ENCODE results near the gene SIM2. TPM values are rescaled to one million over a fixed set of nuclear protein-coding genes. Genes with fewer than 3 reads are reported as not detected.

SIM2 gene
- total RNA-seq, 1 donor from 2014 or later: 9.2 TPM

DNA sequence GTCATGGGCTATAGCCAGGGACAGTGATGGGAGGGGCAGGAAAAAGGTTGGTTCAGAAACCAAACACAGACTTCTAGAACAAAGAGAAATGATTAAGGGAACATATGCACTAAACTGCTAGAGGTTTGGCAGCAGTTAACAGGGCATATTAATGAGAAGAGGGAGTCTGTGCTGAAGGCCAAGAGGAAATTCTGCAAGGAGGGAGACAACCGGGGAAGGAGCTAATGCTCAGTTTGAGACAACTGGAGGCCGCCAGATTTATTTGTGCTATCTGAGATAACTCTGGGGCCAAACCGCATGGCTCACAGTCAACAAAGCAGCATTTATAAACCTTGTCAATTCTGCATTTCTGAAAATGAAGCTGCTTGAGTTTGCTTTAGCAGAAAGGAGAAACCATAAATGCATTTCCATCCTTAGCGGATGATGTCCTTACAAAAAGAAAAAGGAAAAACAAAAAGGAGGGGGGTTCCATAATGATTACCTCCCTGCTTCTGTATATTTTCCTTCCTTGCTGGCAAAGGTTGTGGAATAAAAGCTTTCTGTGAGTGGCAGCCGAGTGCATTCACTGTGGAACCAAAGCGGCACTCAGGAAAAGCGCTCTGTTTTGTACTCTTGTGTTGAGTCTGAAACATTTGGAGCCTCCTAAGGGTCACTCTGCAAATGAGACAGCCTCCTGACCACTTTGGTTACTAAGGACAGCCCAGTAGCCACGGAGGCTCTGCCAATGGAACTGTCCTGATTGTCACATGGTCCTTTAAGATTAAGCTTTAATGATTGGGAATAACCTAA lies 70.3 kb downstream of the SIM2 start:
- DNase-seq (ENCODE audit: low read depth) (peak; percentile 96), FAIRE-seq (no peak)
- Mint-ChIP-seq H3K4me3 (ENCODE audit: unreplicated experiment) (no peak overlapping the region), H3K36me3 (ENCODE audit: low read depth, unreplicated experiment) (peaks cover 8% of the 10 kb centered on the region), H3K9me3 (ENCODE audit: unreplicated experiment) (no peaks in the 10 kb centered on the region), H3K4me1 (ENCODE audit: low read depth, unreplicated experiment) (peaks cover 3% of the 10 kb centered on the region), H3K27ac (ENCODE audit: unreplicated experiment) (no peak overlapping the region), H3K27me3 (ENCODE audit: low read depth, unreplicated experiment) (no peaks in the 10 kb centered on the region)
- Histone ChIP-seq H3K27ac (ENCODE audit: low read depth, low read length) (no peak overlapping the region), H3K9me3 (ENCODE audit: insufficient read depth, low read depth, low read length) (no peaks in the 10 kb centered on the region), H3K4me1 (ENCODE audit: insufficient read depth, low read length) (peaks cover 22% of the 10 kb centered on the region), H3K79me2 (ENCODE audit: insufficient read depth, low read length) (no peaks in the 10 kb centered on the region), H3K4me2 (ENCODE audit: low read length) (peak overlapping the region; percentile 55), H3K9ac (ENCODE audit: low read length) (peak overlapping the region; percentile 12), H4K20me1 (ENCODE audit: insufficient read depth, low read length) (no peaks in the 10 kb centered on the region), H3K4me3 (ENCODE audit: insufficient read depth, low read depth, low read length) (no peak overlapping the region), H3K27me3 (ENCODE audit: insufficient read depth, low read length) (no peaks in the 10 kb centered on the region), H3K36me3 (ENCODE audit: insufficient read depth, low read length) (no peaks in the 10 kb centered on the region), H2AFZ (ENCODE audit: low read depth, low read length) (no peak overlapping the region)
- TF ChIP-seq, protein P1, sequence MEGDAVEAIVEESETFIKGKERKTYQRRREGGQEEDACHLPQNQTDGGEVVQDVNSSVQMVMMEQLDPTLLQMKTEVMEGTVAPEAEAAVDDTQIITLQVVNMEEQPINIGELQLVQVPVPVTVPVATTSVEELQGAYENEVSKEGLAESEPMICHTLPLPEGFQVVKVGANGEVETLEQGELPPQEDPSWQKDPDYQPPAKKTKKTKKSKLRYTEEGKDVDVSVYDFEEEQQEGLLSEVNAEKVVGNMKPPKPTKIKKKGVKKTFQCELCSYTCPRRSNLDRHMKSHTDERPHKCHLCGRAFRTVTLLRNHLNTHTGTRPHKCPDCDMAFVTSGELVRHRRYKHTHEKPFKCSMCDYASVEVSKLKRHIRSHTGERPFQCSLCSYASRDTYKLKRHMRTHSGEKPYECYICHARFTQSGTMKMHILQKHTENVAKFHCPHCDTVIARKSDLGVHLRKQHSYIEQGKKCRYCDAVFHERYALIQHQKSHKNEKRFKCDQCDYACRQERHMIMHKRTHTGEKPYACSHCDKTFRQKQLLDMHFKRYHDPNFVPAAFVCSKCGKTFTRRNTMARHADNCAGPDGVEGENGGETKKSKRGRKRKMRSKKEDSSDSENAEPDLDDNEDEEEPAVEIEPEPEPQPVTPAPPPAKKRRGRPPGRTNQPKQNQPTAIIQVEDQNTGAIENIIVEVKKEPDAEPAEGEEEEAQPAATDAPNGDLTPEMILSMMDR (IDR thresholded peaks at IDR 0.05; ENCODE audit: insufficient read depth, low read depth, low read length): no peak
- TF ChIP-seq EZH2 (IDR thresholded peaks at IDR 0.05; ENCODE audit: insufficient read depth, low read length): no peak

DNA sequence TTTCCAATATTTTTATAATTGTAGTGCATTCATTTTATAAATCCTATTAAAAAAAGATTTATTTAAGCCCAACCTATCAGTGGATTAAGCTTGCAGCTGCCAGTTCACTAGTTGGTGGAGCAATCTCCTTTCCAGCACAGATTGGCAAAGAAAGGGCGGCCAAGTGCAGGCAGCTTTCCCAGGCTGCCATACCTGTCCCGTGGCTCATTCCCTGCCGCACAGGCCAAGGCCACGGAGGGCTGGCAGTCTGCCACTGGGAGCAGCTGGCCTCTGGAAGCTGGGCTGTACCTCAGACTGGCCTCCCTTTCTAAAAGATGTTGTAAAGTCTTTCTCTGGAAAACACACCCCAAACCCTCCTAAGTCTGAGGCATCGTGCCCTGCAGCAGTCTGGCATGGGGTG lies 74.2 kb downstream of the SIM2 start:
- Histone ChIP-seq H3K9ac (ENCODE audit: low read length) (peak overlapping the region; percentile 32), H3K4me1 (ENCODE audit: insufficient read depth, low read length) (peaks cover 28% of the 10 kb centered on the region), H4K20me1 (ENCODE audit: insufficient read depth, low read length) (no peaks in the 10 kb centered on the region), H3K9me3 (ENCODE audit: insufficient read depth, low read depth, low read length) (no peaks in the 10 kb centered on the region), H3K79me2 (ENCODE audit: insufficient read depth, low read length) (no peaks in the 10 kb centered on the region), H3K4me3 (ENCODE audit: insufficient read depth, low read depth, low read length) (no peak overlapping the region), H3K27me3 (ENCODE audit: insufficient read depth, low read length) (no peaks in the 10 kb centered on the region), H3K4me2 (ENCODE audit: low read length) (peak overlapping the region; percentile 14), H2AFZ (ENCODE audit: low read depth, low read length) (no peak overlapping the region), H3K36me3 (ENCODE audit: insufficient read depth, low read length) (no peaks in the 10 kb centered on the region), H3K27ac (ENCODE audit: low read depth, low read length) (peak overlapping the region; percentile 44)
- H3K27ac Mint-ChIP-seq (ENCODE audit: unreplicated experiment): no peak overlapping the region
- no peaks in the 10 kb centered on the region for H3K9me3 Mint-ChIP-seq (ENCODE audit: unreplicated experiment)
- FAIRE-seq (no peak), DNase-seq (ENCODE audit: low read depth) (peak; percentile 86)
- no peak for TF ChIP-seq EZH2 (IDR thresholded peaks at IDR 0.05; ENCODE audit: insufficient read depth, low read length)
- TF ChIP-seq, protein P1 (IDR thresholded peaks at IDR 0.05; ENCODE audit: insufficient read depth, low read depth, low read length): no peak
- no peak overlapping the region for H3K4me3 Mint-ChIP-seq (ENCODE audit: unreplicated experiment)
- no peaks in the 10 kb centered on the region for H3K36me3 Mint-ChIP-seq (ENCODE audit: low read depth, unreplicated experiment)
- H3K4me1 Mint-ChIP-seq (ENCODE audit: low read depth, unreplicated experiment): peaks cover 3% of the 10 kb centered on the region
- no peaks in the 10 kb centered on the region for H3K27me3 Mint-ChIP-seq (ENCODE audit: low read depth, unreplicated experiment)

DNA sequence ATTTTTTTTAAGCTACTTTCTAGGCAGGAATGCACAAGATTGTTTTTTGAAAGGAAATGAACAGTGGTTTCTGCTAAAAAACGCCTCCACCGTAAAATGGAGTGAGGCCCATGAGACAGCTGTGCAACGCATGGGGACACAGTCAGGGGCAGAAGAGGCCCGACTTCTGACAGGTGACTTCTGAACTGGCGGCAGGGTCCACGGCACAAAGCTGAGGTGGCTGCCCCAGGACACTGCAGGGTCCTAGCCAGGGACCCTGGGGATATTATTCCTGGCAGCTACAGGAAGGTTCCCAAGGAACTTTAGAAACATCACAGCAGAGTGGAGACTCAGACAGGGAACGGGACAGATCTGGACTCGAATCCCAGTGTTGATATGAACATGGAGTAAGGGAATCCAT lies 75.1 kb downstream of the SIM2 start:
- Histone ChIP-seq H3K27me3 (ENCODE audit: insufficient read depth, low read length) (no peaks in the 10 kb centered on the region), H3K27ac (ENCODE audit: low read depth, low read length) (no peak overlapping the region), H4K20me1 (ENCODE audit: insufficient read depth, low read length) (no peaks in the 10 kb centered on the region), H3K4me3 (ENCODE audit: insufficient read depth, low read depth, low read length) (no peak overlapping the region), H3K36me3 (ENCODE audit: insufficient read depth, low read length) (no peaks in the 10 kb centered on the region), H3K4me1 (ENCODE audit: insufficient read depth, low read length) (peaks cover 21% of the 10 kb centered on the region), H3K9ac (ENCODE audit: low read length) (no peak overlapping the region), H3K9me3 (ENCODE audit: insufficient read depth, low read depth, low read length) (no peaks in the 10 kb centered on the region), H3K79me2 (ENCODE audit: insufficient read depth, low read length) (no peaks in the 10 kb centered on the region), H3K4me2 (ENCODE audit: low read length) (no peak overlapping the region), H2AFZ (ENCODE audit: low read depth, low read length) (no peak overlapping the region)
- Mint-ChIP-seq H3K9me3 (ENCODE audit: unreplicated experiment) (no peaks in the 10 kb centered on the region), H3K4me3 (ENCODE audit: unreplicated experiment) (no peak overlapping the region), H3K27me3 (ENCODE audit: low read depth, unreplicated experiment) (no peaks in the 10 kb centered on the region), H3K4me1 (ENCODE audit: low read depth, unreplicated experiment) (no peaks in the 10 kb centered on the region), H3K36me3 (ENCODE audit: low read depth, unreplicated experiment) (no peaks in the 10 kb centered on the region), H3K27ac (ENCODE audit: unreplicated experiment) (no peak overlapping the region)
- DNase-seq (ENCODE audit: low read depth) (no peak), FAIRE-seq (no peak)
- no peak for TF ChIP-seq EZH2 (IDR thresholded peaks at IDR 0.05; ENCODE audit: insufficient read depth, low read length)
- TF ChIP-seq, protein P1 (IDR thresholded peaks at IDR 0.05; ENCODE audit: insufficient read depth, low read depth, low read length): no peak

All from astrocyte (in vitro differentiated cells and primary cell).